GM12878 (cell line): Measurements from ENCODE around the gene CPNE6. TPM values are rescaled to one million over a fixed set of nuclear protein-coding genes. Genes with fewer than 3 reads are reported as not detected.

Experiments
- ASH2L ChIP-seq: fragments of 300-600, 200-600 bp; sonication (generic); IDR thresholded peaks from 2 replicates; pipeline ENCODE4 v1.6.1; 2017; ENCODE audit warnings: low read depth, mild to moderate bottlenecking, borderline replicate concordance
- ATF2 ChIP-seq: IDR thresholded peaks from 2 replicates; pipeline ENCODE4 v1.6.1; 2012; ENCODE audit warnings: low read length, inconsistent platforms
- BMI1 ChIP-seq: fragments of 450-650 bp; IDR thresholded peaks from 2 replicates; pipeline ENCODE4 v1.6.1; 2016; ENCODE audit warnings: mild to moderate bottlenecking, moderate library complexity, borderline replicate concordance
- BRCA1 ChIP-seq: IDR thresholded peaks from 2 replicates; pipeline ENCODE4 v1.6.1; 2011; ENCODE audit warnings: low read depth, low read length, improper control_type of control experiment
- CHD1 ChIP-seq: IDR thresholded peaks from 2 replicates; pipeline ENCODE4 v1.6.1; 2012; ENCODE audit warnings: low read depth, low read length, improper control_type of control experiment
- CHD2 ChIP-seq: IDR thresholded peaks from 2 replicates; pipeline ENCODE4 v1.6.1; 2011; ENCODE audit warnings: low read depth, low read length, improper control_type of control experiment, borderline replicate concordance
- CTCF ChIP-seq, 3 experiments: IDR thresholded peaks in 2 of 3; conservative IDR thresholded peaks in 1 of 3; 2 replicates each; pipeline ENCODE4 v1.5.1; 2011; ENCODE audit warnings: low read depth in 3 of 3, low read length in 3 of 3, mild to moderate bottlenecking in 3 of 3, control low read depth in 2 of 3, moderate library complexity in 2 of 3, inconsistent platforms in 1 of 3, mixed read lengths in 1 of 3; ENCODE audit not compliant: control insufficient read depth in 2 of 3, insufficient read depth in 1 of 3; ENCODE audit errors: extremely low read depth in 1 of 3
- FOXK2 ChIP-seq: fragments of 450-650 bp; IDR thresholded peaks from 2 replicates; pipeline ENCODE4 v1.6.1; 2017; ENCODE audit warnings: mild to moderate bottlenecking, moderate library complexity
- GABPA ChIP-seq: IDR thresholded peaks from 2 replicates; pipeline ENCODE4 v1.6.1; 2014; ENCODE audit warnings: antibody characterized with exemption, low read depth, mild to moderate bottlenecking, inconsistent platforms
- IKZF2 ChIP-seq, 2 experiments: fragments of 450-650 bp; IDR thresholded peaks; 2 replicates each; pipeline ENCODE4 v1.6.1; 2017; ENCODE audit warnings: mild to moderate bottlenecking in 2 of 2, moderate library complexity in 2 of 2
- MTA2 ChIP-seq: fragments of 450-650 bp; IDR thresholded peaks from 2 replicates; pipeline ENCODE4 v1.6.1; 2016; ENCODE audit warnings: low read depth, mild to moderate bottlenecking, moderate library complexity
- NFIC ChIP-seq: IDR thresholded peaks from 2 replicates; pipeline ENCODE4 v1.6.1; 2012; ENCODE audit warnings: low read depth, mild to moderate bottlenecking, inconsistent platforms, low read length, moderate library complexity
- NR2C1 ChIP-seq: fragments of 450-650 bp; IDR thresholded peaks from 2 replicates; pipeline ENCODE4 v1.6.1; 2017; ENCODE audit warnings: antibody characterized with exemption, mild to moderate bottlenecking, moderate library complexity
- RAD21 ChIP-seq: IDR thresholded peaks from 2 replicates; pipeline ENCODE4 v1.6.1; 2011; ENCODE audit warnings: mild to moderate bottlenecking, low read depth, low read length, moderate library complexity; ENCODE audit not compliant: insufficient read depth
- RAD51 ChIP-seq: fragments of 450-650 bp; IDR thresholded peaks from 2 replicates; pipeline ENCODE4 v1.6.1; 2016; ENCODE audit warnings: moderate library complexity, mild to moderate bottlenecking, inconsistent platforms
- RB1 ChIP-seq: fragments of 450-650 bp; formaldehyde crosslinking; IDR thresholded peaks from 2 replicates; pipeline ENCODE4 v1.6.1; 2017; ENCODE audit warnings: mild to moderate bottlenecking, borderline replicate concordance
- RELA ChIP-seq: fragments of 450-650 bp; IDR thresholded peaks from 2 replicates; pipeline ENCODE4 v1.8.0; 2014; ENCODE audit warnings: borderline replicate concordance; ENCODE audit not compliant: partially characterized antibody
- RFX5 ChIP-seq: IDR thresholded peaks from 2 replicates; pipeline ENCODE4 v1.6.1; 2011; ENCODE audit warnings: low read depth, low read length, improper control_type of control experiment
- RUNX3 ChIP-seq: IDR thresholded peaks from 2 replicates; pipeline ENCODE4 v1.6.1; 2012; ENCODE audit warnings: low read length, inconsistent platforms
- SMARCA5 ChIP-seq: fragments of 450-650 bp; IDR thresholded peaks from 2 replicates; pipeline ENCODE4 v1.6.1; 2017; ENCODE audit warnings: mild to moderate bottlenecking
- SMC3 ChIP-seq: IDR thresholded peaks from 2 replicates; pipeline ENCODE4 v1.6.1; 2011; ENCODE audit warnings: low read length, improper control_type of control experiment, borderline replicate concordance
- SREBF2 ChIP-seq: IDR thresholded peaks from 2 replicates; pipeline ENCODE4 v1.6.1; 2012; ENCODE audit warnings: mild to moderate bottlenecking, low read length
- STAT1 ChIP-seq: fragments of 450-650 bp; conservative IDR thresholded peaks from 2 replicates; pipeline ENCODE4 v1.6.1; 2014; ENCODE audit warnings: antibody characterized with exemption, mild to moderate bottlenecking
- TBL1XR1 ChIP-seq: IDR thresholded peaks from 2 replicates; pipeline ENCODE4 v1.6.1; 2012; ENCODE audit warnings: low read depth, low read length, improper control_type of control experiment
- USF2 ChIP-seq: IDR thresholded peaks from 2 replicates; pipeline ENCODE4 v1.6.1; 2011; ENCODE audit warnings: low read depth, low read length, improper control_type of control experiment, borderline replicate concordance
- ZBTB4 ChIP-seq: fragments of 450-650 bp; formaldehyde crosslinking; IDR thresholded peaks from 2 replicates; pipeline ENCODE4 v1.4.0; 2022; ENCODE audit warnings: mild to moderate bottlenecking, moderate library complexity
- polyA plus RNA-seq, 11 experiments: library from polyadenylated mRNA; depleted of rRNA in 4 of 11; unstranded in 6 of 11; stranded (reverse) in 5 of 11; fragments of >200 nt; fragmentation: Nextera tagmentation in 4 of 11; fragmentation: Illumina TruSeq in 1 of 11; extraction: Ambion mirVana in 4 of 11; extraction: Trizol in 1 of 11; gene quantifications; 1 replicate in 1 of 11; 2 replicates in 10 of 11; pipeline versions ENCODE4 v1.2.1 to v1.2.3, GENCODE V29; 2011 to 2016; ENCODE audit warnings: inconsistent platforms in 2 of 11, missing spikeins in 2 of 11, low read depth in 1 of 11
- total RNA-seq, 4 experiments: library from RNA; depleted of rRNA in 3 of 4; stranded (reverse); fragments of >200 nt in 3 of 4; fragmentation: Illumina TruSeq in 1 of 4; extraction: Trizol in 1 of 4; gene quantifications; 2 replicates each; pipeline versions ENCODE4 v1.2.1 to v1.2.3, GENCODE V29; 2013 to 2021

Gene CPNE6
- total and polyA plus RNA-seq, 10 of the 15 experiments (the other 5 are each of a cell fraction or from before 2014, with no cell fraction given) = 0.06 to 0.43 (median 0.18) TPM; not detected in 3

- no peak for TF ChIP-seq BMI1
- TF ChIP-seq CHD1 = no peak
- TF ChIP-seq RB1 = 0 out of 2 replicates have a peak, but pooled peaks have one; percentile 37
- no peak for TF ChIP-seq RFX5
- TF ChIP-seq BRCA1 = no peak
- TF ChIP-seq TBL1XR1 = no peak
- no peak for TF ChIP-seq ATF2
- no peak for TF ChIP-seq FOXK2
- TF ChIP-seq CTCF (IDR thresholded peaks at IDR 0.05 in 2 of 3, conservative IDR thresholded peaks at IDR 0.05 in 1 of 3; ENCODE audit: control insufficient read depth in 2 of 3, extremely low read depth in 1 of 3, insufficient read depth in 1 of 3, low read depth in 3 of 3, low read length in 3 of 3) = peak; percentile 66 to 85 (median 80)
- no peak for TF ChIP-seq ASH2L
- no peak for TF ChIP-seq NR2C1
- no peak for TF ChIP-seq SMARCA5
- TF ChIP-seq NFIC = no peak
- TF ChIP-seq CHD2 = no peak
- TF ChIP-seq ZBTB4 (CRISPR knock-in tag) = no peak
- TF ChIP-seq SMC3 = peak; percentile 92
- TF ChIP-seq RUNX3 = no peak
- no peak for TF ChIP-seq MTA2
- TF ChIP-seq SREBF2 = no peak
- TF ChIP-seq RELA = no peak
- TF ChIP-seq GABPA = no peak
- no peak for TF ChIP-seq USF2
- TF ChIP-seq IKZF2 (IDR thresholded peaks at IDR 0.05) = peak; percentile 23; a peak in 2 of 4 replicates
- TF ChIP-seq RAD51 = no peak
- peak; percentile 94 for TF ChIP-seq RAD21
- no peak for TF ChIP-seq STAT1
Measured at GRCh38 chr14:24058260-24058950, 13.0 kb upstream of the CPNE6 start (continued).
